ENCODE results near the gene PIGL.

- no peak for TF ChIP-seq CTCF (IDR thresholded peaks at IDR 0.05)
- no peak for TF ChIP-seq POLR2A (IDR thresholded peaks at IDR 0.05)
Measured at GRCh38 chr17:16212793-16213192, 4.2 kb upstream of the PIGL start.
